Stimulated activated CD4-positive, alpha-beta T cell treated with anti-CD3 and anti-CD28 coated beads, Interleukin-12 subunit alpha, Interleukin-12 subunit beta, amount 100 ng/mL, for 4 hours (primary cell): ENCODE data around the gene PLD5.
"Not testable (repeated sequence)": the region's sequence is repeated elsewhere in the genome, so short reads cannot be mapped to it uniquely, and the experiment has no call there.

Experiments used
- DNase-seq: peaks from one replicate; pipeline ENCODE4 v3.0.0-alpha.2; 2020

Gene PLD5

DNA sequence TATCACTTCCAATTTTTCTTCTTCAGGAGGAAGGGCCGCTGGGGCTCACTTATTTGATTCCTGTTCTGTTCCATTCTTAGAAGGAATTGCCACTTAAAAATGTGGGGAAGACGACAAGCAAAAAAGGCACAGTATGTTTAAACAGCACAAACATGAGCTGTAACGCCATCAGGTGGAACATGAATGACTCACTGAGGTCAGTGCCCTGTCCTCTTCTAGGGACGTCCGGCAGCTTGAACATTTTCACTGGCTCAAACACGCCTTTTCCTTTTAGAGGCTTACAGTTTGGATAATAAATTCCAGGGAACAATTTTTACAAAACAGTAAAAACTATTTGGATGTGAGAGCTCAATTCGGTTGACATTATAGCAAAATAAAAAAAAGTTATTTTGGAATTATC is 260.1 kb downstream of the PLD5 start:
- DNase-seq = not testable (repeated sequence)

DNA sequence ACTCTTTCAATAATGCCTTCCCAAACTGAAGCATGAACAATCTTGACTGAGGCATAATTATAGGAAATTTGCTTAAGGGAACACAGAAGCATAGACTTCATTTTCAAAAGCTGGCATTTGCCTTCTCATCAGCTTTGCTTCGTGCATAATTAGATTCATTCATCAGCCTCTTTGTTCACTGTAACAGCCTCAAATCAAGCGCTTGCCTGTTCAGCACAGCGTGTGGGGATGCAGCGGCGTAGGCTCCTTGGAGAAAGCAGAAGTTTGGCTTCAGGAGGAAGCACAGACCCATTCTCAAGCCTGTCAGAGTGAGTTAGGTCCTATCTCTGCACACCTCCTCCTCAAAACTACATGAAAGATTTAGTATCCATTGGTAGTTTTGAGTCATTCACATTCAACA is 279.2 kb downstream of the PLD5 start:
- no peak for DNase-seq

DNA sequence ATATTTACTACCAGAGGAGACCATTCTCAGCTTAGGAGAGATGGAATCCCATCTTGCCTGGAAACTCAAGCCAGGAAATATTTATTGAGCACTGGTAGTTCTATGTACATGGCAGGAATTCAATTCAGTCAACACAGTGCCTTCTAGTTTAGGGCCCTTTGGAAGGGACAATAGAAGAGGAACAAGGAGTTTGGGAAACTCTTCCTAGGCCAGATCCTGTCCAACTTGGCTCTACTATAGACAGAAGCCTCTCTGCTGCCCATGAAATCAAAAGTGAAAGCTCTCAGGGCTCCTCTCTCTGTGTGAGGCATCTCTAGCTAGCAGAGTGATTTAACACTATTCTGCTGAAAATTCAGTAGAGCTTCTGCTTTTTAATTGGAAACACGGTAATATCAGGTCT is 281.0 kb downstream of the PLD5 start:
- no peak for DNase-seq

DNA sequence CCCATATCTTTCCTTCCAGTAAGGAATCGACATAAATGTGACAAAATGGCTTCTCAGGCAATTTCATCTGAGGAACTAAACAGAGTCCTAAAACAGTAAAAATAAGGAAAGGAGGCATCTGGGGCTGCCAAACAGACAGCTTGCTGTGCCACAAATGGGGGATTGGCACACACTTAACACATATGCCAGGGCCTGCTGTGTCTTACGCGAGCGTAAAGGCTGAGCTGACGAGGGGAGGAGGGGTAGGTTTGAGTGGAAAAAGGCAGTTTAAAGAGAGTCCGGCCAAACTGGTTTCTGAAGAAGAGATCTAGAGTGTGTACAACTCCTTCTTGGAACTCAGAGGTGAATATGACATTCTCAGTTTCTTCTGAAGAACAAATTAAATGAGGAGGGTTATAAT is 281.5 kb downstream of the PLD5 start:
- DNase-seq = no peak

DNA sequence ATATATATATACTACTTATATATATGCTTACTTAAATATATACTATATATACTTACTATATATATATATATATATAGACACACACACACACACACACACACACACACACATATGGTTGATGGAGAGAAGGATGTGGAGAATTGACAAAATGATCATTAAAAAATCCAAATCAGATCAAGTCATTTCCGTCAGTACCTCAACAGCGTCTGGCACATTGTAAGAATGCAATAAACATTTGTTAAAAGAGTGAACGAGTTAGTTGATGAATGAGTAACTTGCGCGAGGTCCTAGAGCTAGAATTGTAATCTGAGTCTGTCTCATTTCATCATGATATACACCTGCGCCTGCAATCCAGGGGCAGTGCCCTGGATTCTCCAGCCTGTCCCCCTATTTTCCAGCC is 282.6 kb downstream of the PLD5 start:
- DNase-seq = no peak

DNA sequence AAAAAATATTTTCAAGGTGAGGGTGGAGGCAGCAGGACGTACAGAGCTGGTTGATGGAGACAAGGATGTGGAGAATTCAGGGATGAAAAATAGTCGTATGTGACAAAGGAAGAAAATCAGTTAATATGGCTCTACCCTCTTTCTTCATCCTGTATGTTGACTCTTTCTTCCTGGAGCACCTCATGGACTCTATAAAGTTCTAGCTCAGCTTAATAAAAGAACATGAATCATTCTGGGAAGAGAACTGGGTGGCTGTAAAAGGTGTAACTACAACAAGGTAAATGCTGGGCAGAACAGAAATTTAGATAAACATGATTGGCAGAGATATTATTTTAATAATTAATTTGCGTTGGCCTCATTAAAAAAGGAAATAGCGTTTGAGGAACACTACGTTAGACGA is 283.8 kb downstream of the PLD5 start:
- DNase-seq = no peak

DNA sequence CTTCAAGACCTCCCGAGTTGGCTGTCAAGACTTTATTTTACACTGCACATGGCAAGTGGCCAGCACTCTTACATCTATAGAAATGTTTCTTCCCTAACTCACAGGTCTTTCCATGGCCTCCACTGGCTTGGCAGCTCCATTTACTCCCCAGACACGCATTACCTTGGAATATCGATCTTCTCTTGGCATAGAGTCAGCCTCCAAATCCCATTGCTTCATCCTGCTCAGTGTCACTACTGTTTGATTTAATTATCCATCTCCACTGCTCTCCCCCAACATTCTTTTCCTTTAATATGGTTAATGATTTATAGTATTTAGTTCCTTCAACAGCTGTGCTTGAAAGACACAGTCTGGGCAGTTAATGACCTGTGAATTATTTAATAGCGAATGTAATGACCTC is 284.4 kb downstream of the PLD5 start:
- no peak for DNase-seq

DNA sequence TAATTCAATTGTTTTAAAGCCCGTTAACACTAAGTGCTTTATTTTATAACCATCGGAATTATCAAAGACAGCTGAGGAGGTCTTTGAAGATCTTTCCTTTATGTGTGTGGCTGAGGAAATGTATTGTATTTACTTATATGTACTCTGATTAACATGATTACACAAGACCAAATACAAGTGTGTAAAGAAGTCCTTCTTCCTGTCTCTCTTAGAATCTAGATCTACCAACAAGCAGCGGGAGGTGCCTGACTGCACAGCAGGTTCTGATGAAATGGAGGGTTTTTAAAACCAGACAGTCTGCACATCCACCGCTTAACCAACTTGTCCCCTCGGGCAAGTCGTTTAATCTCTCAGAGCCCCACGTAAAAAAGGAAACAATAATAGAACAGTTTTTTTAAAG is 285.1 kb downstream of the PLD5 start:
- DNase-seq = no peak

DNA sequence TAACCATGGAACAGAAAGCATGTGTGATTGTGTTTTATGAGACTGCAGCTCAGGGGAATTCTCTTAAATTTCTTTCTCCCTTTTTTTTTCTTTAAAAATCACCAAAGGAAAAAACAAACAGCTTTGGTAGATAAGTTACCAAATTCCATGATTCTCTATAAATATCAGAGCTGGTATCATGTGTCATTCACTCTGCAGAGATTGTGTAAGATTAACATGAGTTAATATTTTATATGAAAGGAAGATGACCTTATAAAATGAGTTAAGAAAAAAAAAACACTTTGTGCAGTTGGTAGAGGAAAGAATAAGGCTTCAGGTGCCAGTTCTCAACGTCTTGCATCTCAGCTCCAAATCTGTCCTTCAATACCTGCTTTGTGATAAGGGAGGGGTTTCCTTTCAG is 287.4 kb downstream of the PLD5 start:
- no peak for DNase-seq

DNA sequence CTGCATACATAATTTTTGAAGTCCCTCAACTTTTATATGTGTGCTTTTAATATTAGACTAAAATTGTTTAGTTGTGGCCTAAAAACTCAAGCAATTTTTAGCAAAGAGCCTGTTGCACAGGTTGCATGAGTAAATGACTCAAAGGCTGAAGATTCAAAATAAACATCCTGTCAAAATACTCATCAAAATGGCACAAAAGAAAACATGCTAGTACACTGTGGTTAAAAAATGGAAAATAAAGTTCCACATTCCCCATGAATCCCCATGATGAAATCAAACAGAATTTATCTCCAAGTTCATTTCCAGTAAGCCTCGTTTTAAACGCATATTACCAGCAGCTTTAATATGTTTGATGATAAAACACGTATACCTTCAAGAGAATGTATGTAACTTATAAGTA is 295.5 kb downstream of the PLD5 start:
- DNase-seq = no peak

DNA sequence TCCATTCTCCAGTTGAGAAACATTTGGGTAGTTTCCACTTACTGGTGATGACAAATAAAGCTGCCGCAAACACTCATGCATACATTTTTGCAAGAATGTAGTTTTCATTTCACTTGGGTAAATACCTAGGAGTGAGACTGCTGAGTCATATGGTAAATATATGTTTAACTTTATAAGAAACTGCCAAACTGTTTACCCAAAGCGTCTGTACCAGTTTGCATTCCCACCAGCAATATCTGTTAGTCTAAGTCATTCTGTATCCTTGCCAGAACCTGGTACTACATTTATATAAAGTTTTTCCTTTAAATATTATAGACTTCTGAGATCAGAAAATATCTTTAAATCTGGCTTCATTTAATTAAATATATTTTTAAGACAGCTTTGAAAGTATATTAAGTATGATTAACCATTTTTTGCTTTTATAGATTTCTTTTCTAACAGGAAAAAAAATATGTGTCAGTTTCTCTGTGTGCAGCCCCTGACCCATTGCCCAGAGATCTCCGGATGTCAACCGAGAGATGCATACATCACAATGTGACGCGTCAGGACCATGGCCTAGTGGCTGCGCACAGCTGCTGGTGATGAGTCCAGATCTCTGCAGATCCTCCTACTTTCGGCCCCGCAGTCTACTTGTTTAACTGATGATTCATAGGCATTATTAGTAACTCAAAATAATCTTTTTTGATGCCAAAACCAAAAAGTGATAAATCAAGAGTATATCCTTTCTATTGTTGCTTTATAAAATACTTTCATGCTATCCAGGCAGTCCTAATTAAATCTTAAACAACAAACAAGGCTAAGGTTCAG is 298.5 kb downstream of the PLD5 start:
- DNase-seq = no peak

DNA sequence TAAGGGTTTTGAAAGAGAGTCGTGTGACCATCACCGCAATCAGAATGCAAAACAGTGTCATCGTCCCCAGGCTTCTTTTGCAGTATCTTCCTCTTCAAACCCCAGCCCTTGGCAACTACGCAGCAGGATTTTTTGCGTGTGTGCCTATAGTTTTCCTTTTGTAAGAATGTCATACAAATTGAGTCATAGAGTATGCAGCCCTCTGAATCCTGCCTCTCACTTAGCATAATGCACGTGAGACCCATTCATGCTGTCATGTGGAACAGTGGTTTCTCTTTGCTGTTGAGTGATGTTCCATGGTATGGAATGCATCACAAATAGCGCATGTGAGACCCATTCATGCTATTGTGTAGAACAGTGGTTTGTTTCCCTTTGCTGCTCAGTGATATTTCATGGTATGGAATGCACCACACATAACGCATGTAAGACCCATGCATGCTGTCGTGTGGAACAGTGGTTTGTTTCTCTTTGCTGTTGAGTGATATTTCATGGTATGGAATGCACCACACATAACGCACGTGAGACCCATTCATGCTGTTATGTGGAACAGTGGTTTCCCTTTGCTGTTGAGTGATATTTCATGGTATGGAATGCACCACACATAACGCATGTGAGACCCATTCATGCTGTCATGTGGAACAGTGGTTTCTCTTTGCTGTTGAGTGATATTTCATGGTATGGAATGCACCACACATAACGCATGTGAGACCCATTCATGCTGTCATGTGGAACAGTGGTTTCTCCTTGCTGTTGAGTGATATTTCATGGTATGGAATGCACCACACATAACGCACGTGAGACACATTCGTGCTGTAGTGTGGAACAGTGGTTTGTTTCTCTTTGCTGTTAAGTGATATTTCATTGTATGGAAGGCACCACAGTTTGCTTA is 299.4 kb downstream of the PLD5 start:
- not testable (repeated sequence) for DNase-seq

DNA sequence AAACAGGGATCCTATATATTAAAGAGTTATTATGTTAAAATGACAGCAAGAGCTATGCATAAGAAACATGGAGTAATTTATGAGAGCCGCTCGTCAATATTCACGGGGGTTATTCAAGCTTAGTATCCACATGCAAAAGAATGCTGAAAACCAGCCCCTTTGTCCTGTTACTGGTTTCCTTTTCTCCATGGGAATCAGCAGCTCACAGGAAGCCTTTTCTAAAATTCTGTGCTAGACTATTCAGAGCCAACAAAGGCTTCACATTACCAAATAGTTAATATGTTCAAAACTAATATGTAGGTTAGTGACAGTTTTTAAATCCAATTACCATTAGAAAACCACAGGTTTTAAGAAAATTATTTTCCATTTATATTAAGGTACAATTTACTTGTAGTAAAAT is 300.0 kb downstream of the PLD5 start:
- no peak for DNase-seq

DNA sequence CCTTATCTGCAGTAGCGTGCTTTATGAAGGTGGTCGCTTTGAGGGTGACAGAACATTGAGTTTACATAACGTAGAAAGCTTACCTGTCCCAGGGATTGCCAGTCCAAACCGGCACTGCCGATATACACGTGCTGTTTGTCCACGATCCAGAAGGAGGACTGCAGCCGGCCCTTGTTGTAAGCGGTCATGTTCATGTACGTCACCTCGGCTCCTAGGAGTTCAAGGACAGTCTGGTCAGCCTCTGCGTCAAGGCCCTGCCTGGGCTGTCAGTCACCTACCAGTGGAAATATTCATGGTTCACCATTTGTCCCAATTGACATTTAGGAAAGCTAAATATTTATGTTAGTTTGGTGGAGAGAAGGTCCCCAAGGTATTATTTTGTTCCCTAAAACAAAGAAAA is 304.6 kb downstream of the PLD5 start:
- DNase-seq = no peak

DNA sequence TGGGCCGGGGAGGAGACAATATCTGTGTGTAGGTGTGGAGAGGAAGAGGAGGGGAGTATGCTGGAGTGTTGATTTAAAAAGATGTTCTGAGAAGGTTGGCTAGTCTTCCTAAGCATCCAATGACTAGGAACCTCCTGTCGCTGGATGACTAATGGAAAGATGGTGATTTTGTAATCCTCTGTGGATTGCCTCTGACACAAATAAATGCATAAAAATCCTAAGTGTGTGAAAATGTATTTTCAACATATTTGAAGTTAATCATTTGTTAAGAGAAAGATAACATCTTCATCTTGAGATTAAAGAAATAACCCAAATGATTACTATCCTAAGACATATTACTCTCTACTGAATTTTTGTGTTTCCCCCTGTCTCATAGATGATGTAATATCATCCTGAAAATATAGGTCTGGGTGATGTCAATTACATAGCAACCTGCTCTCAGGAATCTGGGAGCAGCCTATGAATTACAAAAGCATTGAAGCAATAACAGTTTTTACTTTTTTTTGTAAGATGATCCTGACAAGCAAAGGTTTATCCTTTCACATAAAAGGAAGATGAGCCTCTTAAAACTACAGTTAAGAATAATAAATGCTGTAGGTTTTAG is 305.1 kb downstream of the PLD5 start:
- DNase-seq = no peak

DNA sequence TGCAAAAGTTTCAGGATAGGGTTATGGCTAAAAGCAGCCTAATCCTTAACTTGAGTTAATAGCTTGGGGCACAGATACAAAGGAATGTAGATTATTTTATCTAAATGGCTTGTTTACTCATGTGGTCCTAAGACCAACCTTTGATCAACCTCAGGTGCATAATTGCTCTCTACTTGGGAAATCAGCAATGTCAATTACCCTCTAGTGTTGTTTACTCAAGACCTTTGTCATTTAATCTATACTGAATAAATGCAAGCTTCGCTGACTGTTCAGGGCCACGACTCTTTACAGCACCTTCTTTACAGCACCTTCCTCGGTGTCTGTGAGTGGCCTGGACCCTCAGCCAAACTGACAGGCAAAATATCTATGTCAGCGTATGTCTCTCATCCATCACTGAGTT is 308.1 kb downstream of the PLD5 start:
- no peak for DNase-seq

DNA sequence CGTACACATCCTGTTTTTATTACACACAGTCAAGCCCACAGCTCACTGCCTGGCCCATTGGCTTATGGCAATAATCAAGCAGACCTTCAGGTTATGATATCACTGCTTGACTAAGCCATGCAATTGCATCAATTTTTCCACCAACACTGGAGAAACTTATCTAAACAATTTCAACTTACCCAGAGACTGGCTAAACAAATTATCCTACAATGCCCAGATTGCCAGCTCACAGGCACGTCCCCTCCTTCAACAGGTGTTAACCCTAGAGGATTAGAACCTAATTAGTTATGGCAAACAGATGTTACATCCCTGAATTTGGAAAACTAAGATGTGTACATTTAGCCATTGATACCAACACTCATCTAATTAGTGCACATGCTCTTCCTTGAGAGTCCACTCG is 310.0 kb downstream of the PLD5 start:
- not testable (repeated sequence) for DNase-seq

DNA sequence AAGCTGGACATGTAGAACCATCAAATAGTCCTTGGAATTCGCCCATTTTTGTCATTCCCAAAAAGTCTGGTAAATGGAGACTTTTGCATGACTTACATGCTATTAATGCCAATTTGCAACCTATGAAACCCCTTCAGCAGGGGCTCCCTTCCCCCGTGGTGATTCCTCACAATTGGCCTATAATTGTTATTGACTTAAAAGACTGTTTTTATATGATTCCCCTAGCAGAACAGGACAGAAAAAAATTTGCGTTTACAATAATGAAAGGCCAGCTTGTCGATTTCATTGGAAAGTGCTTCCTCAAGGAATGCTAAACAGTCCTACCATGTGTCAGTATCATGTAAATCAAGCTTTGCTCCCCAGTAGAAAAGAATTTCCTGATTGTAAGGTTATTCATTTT is 311.5 kb downstream of the PLD5 start:
- DNase-seq = not testable (repeated sequence)

DNA sequence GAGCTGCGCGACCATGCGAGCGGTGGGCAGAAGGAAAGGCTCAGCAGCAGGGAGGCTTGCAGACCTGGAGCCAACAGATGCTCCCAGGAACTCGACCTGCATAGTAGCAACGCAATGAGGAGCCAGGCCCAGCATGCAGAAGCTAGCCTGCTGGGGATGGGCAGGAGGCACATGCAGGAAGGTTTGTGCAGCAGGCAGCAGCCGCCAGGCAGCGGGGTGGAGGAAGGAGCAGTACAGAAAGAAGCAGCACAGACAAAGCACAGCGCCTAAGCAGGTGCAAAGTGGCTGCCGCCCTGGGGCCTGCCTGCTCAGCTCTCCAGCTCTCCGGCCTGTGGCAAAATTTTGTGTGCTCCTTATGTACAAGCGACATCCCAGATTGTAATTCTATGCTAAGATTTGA is 312.1 kb downstream of the PLD5 start:
- no peak for DNase-seq

DNA sequence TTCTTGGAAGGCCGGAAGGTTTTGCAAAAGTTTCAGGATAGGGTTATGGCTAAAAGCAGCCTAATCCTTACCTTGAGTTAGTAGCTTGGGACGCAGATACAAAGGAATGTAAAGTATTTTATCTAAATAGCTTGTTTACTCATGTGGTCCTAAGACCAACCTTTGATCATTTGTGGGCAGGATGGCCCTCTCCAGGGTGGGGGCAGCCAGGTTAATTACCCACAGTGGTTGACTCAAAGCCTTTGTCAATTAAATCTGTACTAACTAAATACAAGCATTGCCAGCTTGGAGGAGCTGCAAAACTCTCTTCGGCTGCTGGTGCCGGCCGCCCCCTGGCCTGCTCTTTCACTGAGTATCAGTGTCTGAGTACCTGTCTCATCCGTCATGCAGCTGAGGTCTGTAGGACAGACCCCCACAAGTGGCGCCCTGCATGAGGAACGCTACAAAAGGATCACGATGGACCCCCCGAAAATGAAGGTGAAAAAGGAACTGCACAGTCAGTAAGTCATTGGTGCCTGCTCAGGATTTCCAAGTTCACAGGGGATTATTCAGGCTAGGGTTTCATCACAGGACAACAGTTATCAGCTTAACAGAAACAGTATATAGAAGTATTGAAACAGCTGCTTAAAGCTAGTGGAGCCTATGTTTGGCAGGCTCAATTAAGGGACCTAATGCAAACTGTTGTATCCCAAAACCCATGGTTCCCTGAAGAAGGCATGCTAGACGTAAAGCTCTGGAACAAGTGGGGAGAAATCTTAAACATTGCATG is 313.1 kb downstream of the PLD5 start:
- DNase-seq = no peak

DNA sequence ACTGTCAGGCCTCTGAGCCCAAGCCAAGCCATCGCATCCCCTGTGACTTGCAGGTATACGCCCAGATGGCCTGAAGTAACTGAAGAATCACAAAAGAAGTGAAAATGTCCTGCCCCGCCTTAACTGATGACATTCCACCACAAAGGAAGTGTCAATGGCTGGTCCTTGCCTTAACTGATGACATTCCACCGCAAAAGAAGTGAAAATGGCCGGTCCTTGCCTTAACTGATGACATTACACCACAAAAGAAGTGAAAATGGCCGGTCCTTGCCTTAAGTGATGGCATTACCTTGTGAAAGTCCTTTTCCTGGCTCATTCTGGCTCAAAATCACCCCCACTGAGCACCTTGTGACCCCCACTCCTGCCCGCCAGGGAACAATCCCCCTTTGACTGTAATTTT is 314.2 kb downstream of the PLD5 start:
- not testable (repeated sequence) for DNase-seq

DNA sequence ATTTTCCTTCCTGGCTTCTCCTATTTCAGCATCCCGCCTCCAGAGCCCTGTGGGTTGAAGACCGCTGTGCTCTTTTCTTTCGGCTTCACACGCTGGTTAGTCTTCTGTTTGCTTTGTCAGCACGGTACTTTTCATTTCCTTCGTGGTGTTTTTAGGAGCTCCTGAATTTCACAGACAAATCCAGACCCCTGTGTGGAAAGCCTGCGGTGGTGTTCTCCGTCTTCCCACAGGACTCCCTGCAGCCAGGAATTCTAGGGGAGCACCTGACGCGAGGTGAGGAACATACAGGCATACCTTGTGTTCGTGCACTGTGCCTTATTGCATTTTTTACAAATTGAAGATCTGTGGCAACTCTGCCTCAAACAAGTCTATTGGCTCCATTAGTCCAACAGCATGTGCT is 315.4 kb downstream of the PLD5 start:
- DNase-seq = no peak

DNA sequence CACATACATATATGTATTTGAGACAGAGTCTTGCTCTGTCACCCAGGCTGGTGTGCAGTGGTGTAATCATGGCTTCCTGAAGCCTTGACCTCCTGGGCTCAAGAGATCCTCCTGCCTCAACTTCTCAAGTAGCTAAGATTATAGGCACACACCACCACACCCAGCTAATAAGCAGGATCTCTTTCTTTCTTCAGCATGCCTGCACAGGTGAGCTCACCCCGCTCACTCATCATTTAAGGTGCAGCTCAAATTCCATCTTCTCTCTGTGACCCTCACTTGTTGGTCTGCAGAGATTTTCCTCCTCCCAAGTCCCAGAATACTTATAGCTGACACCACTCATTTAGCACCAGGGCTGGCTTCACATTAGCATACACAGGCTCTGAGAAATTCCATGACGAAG is 316.5 kb downstream of the PLD5 start:
- no peak for DNase-seq
